Left cardiac atrium (tissue), 4 donors: ENCODE measurements around the gene CLCN5. TPM values are rescaled to one million over a fixed set of nuclear protein-coding genes. Genes with fewer than 3 reads are reported as not detected.

ENCODE experiments used
- ATAC-seq, 2 donors: fragments of 200-7000 bp; cut with Tn5 transposase; one replicate each; pipeline ENCODE4 v1.9.1; 2020; ENCODE audit warnings: mild to moderate bottlenecking in 2 of 2, moderate library complexity in 2 of 2
- DNase-seq: peaks from one replicate; pipeline ENCODE4 v3.0.0-alpha.2; 2020
- intact Hi-C, 2 donors: fragments of 100-400 bp; cut with DNase I; formaldehyde crosslinking; loops; one replicate each; pipeline versions ENCODE4 v1.14.1 to v1.15.1; 2022 to 2023
- long read RNA-seq: library from polyadenylated mRNA; unstranded; transcript quantifications from one replicate; pipeline ENCODE4 v2.0.0, GENCODE V29; 2021
- total RNA-seq, 2 donors: library from RNA; stranded (reverse); fragmentation: NEBNext Ultra II Directional; extraction: Animal tissue kit (Norgen Biotek cat#: 25700); gene quantifications; one replicate each; pipeline ENCODE4 v1.2.1, GENCODE V29; 2021
- donor health status: DM: no; HTN: yes; CAD: no.
- donor health status: DM: no; HTN: yes; CAD: no; lungs with severe emphysema.
- donor health status: DM: yes; HTN: yes; CAD: no.
- donor health status: Dilated cardiomyopathy.

Gene CLCN5
- total RNA-seq: 1 to 10 TPM; 1.9 to 3.6 TPM
- long read RNA-seq, partial matches to known transcripts: 0 of 4 reads
- long read RNA-seq, other reads (novel, unspliced or antisense): 3 of 4 reads

DNA sequence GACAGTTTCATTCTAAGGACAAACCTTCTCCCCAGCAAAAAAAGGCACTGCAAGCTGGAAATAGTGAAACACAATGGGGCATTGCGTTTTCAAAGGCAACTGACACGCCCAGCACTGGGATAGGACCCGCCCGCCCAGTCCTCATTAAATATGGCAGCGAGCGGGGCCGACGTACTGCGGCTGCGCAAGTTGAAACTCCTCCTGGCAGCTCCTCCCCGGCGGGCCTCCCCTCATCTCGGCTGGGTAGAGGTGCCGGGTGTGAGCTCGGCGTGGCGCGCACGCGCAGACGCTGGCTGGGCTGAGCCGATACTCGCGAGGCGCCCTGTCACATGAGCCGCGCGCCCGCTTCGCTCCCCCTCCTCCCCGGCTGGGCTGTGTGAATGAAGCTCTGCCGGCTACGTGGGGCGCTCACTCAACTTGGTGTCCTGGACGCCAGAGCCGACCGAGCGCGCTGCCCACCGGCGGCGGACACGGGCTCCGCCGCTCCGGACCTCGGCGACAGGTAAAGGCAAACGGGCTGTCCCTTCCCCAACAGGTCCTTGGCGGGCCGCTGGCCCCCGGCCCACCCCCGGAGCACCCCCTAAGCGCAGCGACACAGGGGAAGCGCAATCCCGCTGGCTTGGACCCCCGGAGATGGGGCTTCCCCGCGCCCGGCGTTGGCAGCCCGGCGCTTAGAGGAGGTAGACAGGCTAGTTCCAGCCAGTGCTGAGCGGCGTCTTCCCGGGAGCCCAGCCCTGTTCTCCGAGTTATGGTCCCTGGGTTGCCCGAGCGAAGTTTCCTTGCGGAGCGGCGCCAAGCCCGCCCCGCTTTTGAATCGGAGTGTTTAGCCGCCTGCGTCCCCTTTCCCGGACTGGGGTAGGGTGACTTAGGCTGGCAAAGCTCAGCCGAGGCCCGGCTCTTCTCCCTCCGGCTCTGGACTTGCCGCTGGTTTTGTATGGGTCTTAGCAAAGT is at the start of gene CLCN5:
TSS of gene CLCN5 (plus strand) at position 306 of the 951 bp plus-strand sequence. CDS start 2,703 bp downstream, outside the sequence.
- ATAC-seq (peak; percentile 99), DNase-seq (peak; percentile 96)
- intact Hi-C loops: no loop called here

DNA sequence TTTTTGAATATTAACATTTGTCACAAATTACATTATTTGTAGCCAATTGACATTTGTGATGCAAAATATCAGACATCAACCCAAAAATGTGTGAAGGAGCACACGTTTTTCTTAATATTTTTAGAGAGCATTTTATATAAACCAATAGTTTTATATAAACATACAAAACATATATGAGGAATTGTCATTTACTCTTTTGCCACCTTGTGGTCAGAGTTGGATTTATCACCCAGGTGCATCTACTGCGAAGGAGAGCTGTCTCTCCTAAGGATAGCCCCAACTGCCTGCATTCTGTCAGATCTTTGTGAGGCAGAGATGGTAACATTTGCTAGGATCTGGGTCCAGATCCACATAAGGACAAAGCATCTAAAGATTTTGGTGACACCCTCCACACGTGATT is 45.6 kb upstream of the CLCN5 start:
- DNase-seq (no peak), ATAC-seq (no peak)
- intact Hi-C loops: no loop called here

DNA sequence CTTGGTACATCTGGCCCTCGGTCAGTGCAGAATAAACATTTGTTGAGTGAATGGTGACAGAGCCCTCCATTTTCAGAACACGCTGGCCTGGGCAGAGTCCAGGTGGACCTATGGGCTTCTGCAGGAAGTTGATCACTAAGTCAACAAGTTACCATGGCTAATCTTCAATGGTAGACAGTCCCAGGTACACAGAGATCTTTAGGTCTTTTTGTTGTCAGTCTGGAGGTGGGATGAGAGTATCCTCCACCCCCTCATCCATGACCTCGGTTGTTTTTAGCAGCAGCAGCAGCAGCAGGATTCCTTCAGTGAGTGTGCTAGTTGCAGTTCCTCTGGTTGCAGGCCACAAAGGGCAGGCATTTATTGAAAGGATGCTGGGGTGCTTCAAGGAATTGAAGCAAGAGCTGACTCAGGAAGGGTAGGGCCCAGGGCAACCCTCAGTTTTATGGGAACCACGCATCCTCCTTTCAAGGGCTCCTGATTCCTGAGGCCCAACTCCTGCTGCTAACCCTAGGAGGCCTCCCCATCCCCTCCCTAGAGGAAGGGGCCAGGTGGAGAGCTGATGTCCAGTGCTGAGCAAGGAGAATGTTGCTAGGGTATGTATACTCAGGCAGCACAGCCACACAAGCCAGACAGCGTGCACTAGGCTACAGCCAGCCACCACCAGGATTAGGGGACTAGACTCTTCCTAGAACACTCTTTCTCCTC is 44.8 kb upstream of the CLCN5 start:
- intact Hi-C loops: no loop called here
- DNase-seq: no peak
- no peak for ATAC-seq

DNA sequence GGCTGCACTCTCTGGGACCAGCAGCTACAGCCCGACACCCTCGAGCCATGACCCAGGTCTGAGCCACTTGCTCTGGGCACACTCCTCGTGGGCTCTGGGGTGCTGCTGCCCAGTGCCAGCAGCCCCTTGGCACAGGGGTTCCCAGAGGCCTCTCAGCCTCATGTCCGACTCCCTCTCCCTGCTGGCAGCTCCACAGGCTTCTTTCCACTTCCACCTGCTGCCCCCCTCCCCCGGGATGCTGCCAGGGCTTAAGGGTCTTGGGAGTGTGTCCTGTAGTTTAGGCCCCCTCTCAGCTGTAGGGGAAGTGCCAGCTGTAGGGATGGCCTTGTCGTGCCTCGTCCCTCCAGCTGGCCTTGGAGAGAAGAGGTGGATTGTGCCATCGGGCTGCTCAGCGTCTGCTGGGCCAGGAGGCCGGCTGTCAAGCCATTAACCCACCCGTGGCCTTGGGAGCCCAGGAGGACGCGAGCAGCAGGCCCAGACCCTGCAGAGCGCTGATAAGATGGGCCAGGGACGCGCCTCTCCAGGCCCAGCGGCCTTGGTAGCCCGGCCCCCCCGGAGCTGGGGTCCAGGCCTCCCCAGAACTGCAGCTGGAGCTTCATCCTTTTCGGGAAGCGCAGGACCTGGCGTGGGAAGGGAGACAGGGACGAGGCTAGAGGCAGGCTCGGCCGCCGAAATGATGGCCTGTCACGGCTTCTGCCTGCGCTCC is 44.1 kb upstream of the CLCN5 start:
- DNase-seq: peak; percentile 30
- intact Hi-C loops: no loop called here
- ATAC-seq: peak; percentile 18 to 40

DNA sequence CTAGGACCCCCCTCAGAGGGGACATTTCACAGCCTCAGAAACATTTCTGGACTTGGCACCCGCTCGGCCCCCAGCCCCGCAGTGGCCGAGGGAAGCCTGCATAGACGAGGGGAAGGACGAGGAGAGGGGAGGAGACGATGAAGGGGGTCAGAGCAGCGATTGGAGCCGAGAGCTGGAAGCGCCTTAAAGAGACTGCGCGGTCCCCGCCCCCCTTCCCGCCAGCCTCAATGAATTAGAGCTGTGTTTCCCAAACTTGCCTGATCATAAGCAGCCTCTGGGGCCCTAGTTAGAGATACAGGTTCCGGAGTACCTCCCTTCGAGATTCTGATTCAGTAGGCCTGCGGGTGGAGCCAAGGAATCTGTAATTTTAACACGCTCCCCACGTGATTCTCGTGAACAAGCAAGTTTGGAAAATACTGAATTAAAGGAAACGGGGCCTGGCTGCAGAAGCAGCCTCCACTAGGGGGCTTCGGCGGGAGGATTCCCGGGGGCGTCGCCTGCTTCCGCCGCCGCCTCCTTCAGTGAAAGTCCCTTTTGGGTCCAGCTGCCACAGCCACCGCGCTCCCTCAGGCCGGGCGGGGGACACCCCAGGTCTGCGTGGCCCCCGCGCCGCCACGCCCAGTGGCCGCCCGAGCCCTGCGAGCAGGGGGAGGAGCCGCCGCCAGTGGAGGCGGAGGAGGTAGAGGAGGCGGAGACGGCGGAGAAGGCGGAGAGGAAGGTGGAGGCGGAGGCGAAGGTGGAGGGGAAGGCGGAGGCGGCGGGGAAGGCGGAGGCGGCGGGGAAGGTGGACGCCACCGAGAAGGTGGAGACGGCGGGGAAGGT is 43.4 kb upstream of the CLCN5 start, which contains the start of gene USP27X:
TSS of gene USP27X (plus strand) at position 651 of the 822 bp plus-strand sequence. CDS start 824 bp downstream, outside the sequence.
- peak; percentile 91 to 96 for ATAC-seq
- intact Hi-C loops: no loop called here
- peak; percentile 79 for DNase-seq

DNA sequence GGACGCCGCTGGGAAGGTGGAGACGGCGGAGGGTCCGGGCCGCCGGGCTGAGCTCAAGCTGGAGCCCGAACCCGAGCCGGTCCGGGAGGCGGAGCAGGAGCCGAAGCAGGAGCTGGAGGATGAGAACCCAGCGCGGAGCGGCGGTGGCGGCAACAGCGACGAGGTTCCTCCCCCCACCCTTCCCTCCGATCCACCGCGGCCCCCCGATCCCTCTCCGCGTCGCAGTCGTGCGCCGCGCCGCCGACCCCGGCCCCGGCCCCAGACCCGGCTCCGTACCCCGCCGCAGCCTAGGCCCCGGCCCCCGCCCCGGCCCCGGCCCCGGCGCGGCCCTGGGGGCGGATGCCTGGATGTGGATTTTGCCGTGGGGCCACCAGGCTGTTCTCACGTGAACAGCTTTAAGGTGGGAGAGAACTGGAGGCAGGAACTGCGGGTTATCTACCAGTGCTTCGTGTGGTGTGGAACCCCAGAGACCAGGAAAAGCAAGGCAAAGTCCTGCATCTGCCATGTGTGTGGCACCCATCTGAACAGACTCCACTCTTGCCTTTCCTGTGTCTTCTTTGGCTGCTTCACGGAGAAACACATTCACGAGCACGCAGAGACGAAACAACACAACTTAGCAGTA is 42.6 kb upstream of the CLCN5 start:
- intact Hi-C loops: loop anchor here in 1 of 2 donors (5.0 kb wide), 1 partner anchor 38 kb away; no protein-coding TSS in a partner anchor
- ATAC-seq (peak; percentile 8 to 21), DNase-seq (no peak)

DNA sequence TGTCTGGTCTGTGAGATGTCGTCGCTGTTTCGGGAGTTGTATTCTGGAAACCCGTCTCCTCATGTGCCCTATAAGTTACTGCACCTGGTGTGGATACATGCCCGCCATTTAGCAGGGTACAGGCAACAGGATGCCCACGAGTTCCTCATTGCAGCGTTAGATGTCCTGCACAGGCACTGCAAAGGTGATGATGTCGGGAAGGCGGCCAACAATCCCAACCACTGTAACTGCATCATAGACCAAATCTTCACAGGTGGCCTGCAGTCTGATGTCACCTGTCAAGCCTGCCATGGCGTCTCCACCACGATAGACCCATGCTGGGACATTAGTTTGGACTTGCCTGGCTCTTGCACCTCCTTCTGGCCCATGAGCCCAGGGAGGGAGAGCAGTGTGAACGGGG is 41.7 kb upstream of the CLCN5 start:
- DNase-seq (no peak), ATAC-seq (no peak)
- intact Hi-C loops: loop anchor here in 1 of 2 donors (5.0 kb wide), 1 partner anchor 37 kb away; no protein-coding TSS in a partner anchor

DNA sequence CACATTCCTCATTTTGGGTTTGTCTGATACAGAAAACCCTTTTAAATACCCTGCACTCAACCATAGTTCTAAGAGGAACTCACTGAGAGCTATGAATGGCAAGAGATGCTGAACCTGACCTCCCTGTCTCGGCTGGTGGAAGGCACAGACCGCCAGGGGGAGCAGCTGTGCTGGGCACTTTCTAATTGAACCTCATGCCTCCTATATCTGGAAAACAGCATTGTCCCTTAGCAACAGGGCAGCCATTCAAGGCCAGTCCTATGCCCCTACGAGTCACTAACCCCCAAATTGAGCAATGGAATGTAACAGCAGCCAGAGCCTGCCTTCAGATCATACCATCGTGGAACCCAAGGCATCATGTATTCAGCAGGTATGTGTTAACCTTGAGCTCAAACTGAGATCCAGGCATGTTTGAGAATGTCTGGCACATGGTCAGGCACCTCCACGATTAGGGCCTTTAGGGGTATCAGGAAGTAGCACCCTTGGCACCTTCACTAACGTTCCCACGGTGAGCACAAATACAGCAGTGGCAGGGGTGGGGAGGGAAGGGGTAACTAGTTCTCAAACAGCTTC is 38.0 kb upstream of the CLCN5 start:
- ATAC-seq (peak; percentile 29 to 37), DNase-seq (peak; percentile 53)
- intact Hi-C loops: loop anchor here in 1 of 2 donors (5.0 kb wide), 1 partner anchor 33 kb away; no protein-coding TSS in a partner anchor

DNA sequence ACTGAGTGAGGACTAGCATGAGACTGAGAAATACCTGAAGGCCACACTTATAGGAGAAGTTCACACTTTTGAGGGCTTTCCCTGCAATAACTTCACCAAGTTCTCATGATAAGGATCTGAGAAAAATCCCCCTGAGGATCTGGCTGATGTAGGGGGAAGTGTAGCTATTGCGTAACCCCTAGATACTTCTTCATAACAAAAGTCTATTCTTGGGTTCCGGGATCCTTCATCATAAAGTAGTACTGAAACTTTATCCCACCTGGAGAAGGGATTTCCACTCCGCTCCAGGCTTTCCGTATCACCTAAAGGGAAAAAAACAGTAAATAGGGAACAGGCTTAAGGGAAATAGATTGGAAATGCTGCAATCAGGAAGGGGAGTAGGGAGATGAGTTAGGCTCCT is 29.9 kb upstream of the CLCN5 start:
- no peak for ATAC-seq
- intact Hi-C loops: no loop called here
- no peak for DNase-seq

DNA sequence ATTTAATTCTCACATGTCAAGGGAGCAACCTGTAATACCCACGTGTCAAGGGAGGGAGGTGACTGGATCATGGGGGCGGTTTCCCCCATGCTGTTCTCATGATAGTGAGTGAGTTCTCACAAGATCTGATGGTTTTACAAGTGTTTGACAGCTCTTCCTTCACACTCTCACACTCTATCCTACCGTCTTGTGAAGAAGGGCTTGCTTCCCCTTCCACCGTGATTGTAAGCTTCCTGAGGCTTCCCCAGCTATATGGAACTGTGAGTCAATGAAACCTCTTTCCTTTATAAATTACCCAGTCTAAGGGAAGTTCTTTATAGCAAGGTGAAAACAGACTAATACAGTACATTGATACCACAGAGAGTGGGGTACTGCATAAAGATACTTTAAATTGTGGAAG is 25.4 kb upstream of the CLCN5 start:
- ATAC-seq: no peak
- intact Hi-C loops: no loop called here
- no peak for DNase-seq

DNA sequence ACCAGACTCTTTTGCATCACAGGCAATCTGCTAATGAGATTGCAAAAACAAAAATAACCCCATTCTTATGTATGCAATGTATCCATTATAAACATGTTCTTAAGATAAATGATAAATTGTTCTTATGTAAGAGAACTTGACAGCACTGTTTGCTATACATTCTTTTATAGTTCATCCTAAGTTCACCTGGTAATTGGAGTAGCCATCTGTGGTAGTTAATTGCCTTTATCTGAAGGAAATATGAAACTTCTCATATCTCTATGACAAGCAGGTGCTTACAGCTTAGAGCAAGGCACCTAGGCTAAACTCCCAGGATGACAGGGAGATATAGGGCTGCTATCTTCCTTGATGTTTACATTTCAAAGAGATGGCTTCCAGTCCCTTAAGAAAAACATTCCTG is 21.3 kb upstream of the CLCN5 start:
- intact Hi-C loops: no loop called here
- no peak for ATAC-seq
- no peak for DNase-seq

DNA sequence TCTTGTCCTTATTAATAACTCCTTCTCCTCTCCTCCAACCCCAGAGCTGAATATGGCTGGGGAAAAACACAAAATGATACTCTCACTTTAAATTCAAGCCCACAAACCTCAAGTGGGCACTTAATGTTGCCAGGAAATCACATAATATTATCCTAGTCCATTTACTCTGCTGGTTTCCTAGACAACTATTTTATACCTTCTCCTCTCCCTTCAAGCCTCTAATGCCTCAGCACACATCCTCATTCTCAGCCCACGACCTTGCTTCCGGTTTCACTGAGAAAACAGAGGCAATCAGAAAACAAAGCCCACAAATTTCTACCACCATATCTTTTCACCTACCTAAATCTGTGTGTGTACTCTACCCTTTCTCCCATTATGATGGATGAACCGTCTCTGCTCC is 12.1 kb upstream of the CLCN5 start:
- no peak for ATAC-seq
- DNase-seq: no peak
- intact Hi-C loops: loop anchor here in 1 of 2 donors (5.0 kb wide), 1 partner anchor 292 kb away; the partner anchor contains the start of genes AKAP4 and CCNB3

DNA sequence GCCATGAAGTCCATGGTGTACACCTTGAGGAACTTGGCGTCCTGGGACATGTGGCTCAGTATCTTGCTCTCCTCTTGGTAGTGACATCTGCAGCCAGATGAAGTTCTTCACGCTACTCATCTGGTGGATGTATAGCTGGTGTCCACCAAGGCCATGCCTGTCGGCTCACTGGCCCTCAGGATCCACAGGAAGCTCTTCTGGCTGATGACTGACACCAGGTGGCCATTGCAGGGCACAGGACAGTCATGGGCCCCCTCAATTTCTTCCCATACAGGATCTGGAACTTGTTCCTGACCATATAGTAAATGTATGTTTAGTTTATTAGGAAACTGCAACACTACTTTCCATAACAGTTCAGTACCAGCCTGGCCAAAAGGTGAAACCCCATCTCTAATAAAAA is 10.3 kb upstream of the CLCN5 start:
- intact Hi-C loops: loop anchor here in 1 of 2 donors (5.0 kb wide), 1 partner anchor 290 kb away; the partner anchor contains the start of genes AKAP4 and CCNB3
- DNase-seq (no peak), ATAC-seq (no peak)

DNA sequence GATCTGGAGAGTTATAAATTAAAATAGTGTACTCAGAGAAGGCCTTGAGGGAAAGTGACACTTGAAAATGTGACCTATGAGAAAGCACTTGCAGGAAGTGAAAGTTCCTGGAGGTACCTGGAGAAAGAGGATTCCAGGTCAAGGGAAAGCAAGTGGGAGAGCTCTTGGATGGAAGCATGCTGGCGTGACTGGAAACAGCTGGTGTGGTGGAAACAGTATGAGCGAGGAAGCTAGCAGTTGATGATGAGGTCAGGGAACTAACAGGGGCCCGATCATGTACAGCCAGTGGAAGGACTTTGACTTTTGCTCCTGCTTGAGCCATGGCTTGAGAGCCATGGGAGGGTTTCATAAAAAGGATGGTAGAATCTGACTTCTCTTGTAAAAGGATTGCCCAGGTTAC is 9.5 kb upstream of the CLCN5 start:
- intact Hi-C loops: loop anchor here in 1 of 2 donors (5.0 kb wide), 1 partner anchor 289 kb away; the partner anchor contains the start of genes AKAP4 and CCNB3
- ATAC-seq (no peak), DNase-seq (no peak)

DNA sequence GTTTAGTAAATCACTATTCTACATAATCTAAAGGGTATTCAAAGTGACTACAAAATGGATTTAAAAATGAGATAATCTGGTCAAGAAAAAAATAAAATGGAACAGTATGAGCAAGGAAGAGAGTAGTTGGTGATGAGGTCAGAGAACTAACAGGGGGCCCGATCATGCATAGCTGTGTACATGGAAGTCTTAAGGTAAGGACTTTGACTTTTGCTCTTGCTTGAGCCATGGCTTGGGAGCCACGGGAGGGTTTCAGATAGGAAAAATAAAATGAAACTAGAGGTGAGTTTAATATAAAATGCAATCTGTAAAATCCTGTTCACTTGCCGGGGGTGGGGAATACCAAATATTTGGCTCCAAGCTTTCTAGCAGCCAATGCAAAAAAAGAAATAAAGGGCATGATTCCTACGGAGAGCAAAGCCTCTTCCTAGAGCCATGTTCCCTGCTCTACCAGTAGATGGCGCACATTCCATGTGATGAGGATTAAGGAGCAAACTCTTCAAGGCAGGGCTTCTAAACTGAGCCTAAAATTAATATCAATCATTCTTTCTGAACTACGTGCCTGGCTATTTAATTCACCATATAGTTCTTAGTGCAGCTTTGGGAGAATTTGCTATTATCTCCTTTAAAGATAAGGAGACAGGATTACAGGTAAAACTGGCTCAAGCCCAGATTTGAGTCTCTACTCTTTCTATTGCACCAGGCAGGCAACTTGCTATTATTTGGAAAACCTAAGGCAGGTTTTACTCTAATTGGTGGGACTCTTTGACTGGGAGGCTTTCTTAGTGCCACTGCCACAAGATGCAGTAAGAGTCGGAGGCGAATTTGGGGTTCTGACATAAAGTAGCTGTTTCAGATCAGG is 6.8 kb upstream of the CLCN5 start:
- DNase-seq: peak; percentile 26
- intact Hi-C loops: loop anchor here in 1 of 2 donors (5.0 kb wide), 3 partner anchors 33 to 667 kb away; no protein-coding TSS in a partner anchor
- ATAC-seq: peak; percentile 64 to 70

DNA sequence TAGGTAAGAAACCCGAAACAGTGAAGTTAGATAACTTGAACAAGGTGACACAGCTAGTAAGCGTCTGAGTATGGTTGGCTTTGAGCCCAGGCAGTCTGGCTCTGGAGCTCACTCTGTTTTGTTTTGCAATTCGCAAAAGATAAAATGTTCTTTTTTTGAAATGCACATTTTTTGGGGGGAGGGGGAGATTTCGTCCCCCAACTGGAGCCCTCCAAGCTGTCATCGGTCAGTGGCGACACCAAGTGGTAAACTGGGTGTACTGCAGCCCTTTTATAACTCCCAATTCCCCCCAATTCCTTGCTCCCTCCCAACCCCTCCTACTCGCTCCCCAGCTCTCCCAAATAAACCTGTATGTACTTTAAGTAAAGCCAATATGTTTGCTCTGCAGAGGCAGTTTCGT is 2.8 kb upstream of the CLCN5 start:
- intact Hi-C loops: loop anchor here in 1 of 2 donors (5.0 kb wide), 3 partner anchors 37 to 663 kb away; no protein-coding TSS in a partner anchor
- DNase-seq: peak; percentile 54
- no peak for ATAC-seq
